GM19023 (cell line): ENCODE data around the gene HMGN1.

Experiments used
- ATAC-seq: cut with Tn5 transposase; IDR thresholded peaks from one replicate; pipeline ENCODE4 v1.9.1; 2021; ENCODE audit warnings: mild to moderate bottlenecking, moderate library complexity; ENCODE audit not compliant: unreplicated experiment

HMGN1 gene

GRCh38 chr21:39334611-39335010, 14.3 kb downstream of the HMGN1 start:
- no peak for ATAC-seq

GRCh38 chr21:39332175-39332574, 16.7 kb downstream of the HMGN1 start:
- no peak for ATAC-seq

- no peak for ATAC-seq
These were observed 18.9 kb downstream of the HMGN1 start for GRCh38 chr21:39330001-39330400.

- ATAC-seq = no peak
These were observed 21.2 kb downstream of the HMGN1 start for GRCh38 chr21:39327727-39328126.

- ATAC-seq = no peak
These were observed 22.1 kb downstream of the HMGN1 start for GRCh38 chr21:39326607-39327307.

GRCh38 chr21:39325458-39325857, 23.4 kb downstream of the HMGN1 start:
- ATAC-seq = no peak

GRCh38 chr21:39321424-39321823, 27.5 kb downstream of the HMGN1 start:
- ATAC-seq = no peak

- no peak for ATAC-seq
These were observed 29.0 kb downstream of the HMGN1 start for GRCh38 chr21:39319814-39320332.

GRCh38 chr21:39319251-39319756, 29.6 kb downstream of the HMGN1 start:
- ATAC-seq = no peak

- no peak for ATAC-seq
These were observed 30.6 kb downstream of the HMGN1 start for GRCh38 chr21:39318091-39318959.

- ATAC-seq = no peak
These were observed 31.5 kb downstream of the HMGN1 start for GRCh38 chr21:39317134-39318090.

- no peak for ATAC-seq
These were observed 32.2 kb downstream of the HMGN1 start for GRCh38 chr21:39316729-39317128.

GRCh38 chr21:39315603-39316445, 33.1 kb downstream of the HMGN1 start:
- no peak for ATAC-seq

- peak; percentile 9 for ATAC-seq
These were observed 34.5 kb downstream of the HMGN1 start for GRCh38 chr21:39314143-39315027.

GRCh38 chr21:39313571-39314142, 35.2 kb downstream of the HMGN1 start, which contains the start of gene BRWD1:
Gene BRWD1, minus strand, starts transcription at chr21:39313632. Its CDS starts 141 bp downstream, at chr21:39313491.
- peak; percentile 50 for ATAC-seq

GRCh38 chr21:39313042-39313570, 35.8 kb downstream of the HMGN1 start:
- peak; percentile 6 for ATAC-seq

- peak; percentile 76 for ATAC-seq
These were observed 36.5 kb downstream of the HMGN1 start for GRCh38 chr21:39312112-39313041.
